GM18499 (cell line): ENCODE results near the gene MAP2K4.
"Not testable (repeated sequence)": the region's sequence is repeated elsewhere in the genome, so short reads cannot be mapped to it uniquely, and the experiment has no call there.

ENCODE experiments used
- ATAC-seq: cut with Tn5 transposase; IDR thresholded peaks from one replicate; pipeline ENCODE4 v1.9.1; 2021; ENCODE audit warnings: moderate number of reproducible peaks; ENCODE audit not compliant: insufficient read depth, unreplicated experiment

Gene MAP2K4

DNA sequence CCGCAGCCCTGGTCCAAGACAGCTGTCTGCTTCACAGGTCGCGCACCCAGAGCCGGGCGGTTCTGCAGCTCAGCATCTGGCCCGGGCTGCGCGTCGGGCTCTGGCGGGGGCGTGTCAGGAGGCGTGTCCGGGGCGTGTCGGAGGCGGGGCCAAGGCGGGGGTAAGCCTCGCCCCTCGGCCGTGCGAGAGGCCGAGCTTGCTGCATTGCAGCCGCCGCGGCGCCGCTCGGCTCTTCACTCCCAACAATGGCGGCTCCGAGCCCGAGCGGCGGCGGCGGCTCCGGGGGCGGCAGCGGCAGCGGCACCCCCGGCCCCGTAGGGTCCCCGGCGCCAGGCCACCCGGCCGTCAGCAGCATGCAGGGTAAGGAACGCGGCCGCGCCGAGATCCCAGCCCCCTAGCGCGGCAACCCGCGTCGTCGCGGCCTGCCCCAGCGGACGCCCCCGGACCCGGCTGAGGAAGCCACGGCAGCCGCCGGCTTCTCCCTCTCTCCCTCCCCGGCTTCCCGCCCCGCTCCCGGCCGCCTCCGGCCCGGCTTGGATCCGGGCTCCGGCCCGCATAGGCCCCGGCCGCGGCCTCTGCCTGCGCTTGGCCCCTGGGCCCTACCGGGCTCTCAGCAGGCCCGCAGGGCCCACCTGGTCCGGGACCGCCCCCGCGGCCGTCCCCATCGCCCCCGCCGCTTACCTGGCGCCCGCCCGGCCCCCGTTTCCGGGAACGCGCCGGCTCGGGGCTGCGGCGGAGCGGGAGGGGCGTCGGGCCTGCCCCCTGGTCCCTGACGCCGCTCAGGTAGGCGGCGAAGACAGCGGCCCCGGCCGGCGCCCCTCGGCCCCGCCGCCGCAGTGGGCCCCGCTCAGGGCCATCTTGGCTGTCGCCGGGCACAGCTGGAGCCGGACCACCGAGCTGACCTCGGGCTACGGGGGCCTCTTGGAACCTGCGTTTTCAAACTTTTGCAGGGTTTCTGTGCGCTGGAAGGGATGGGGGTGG, at the start of gene MAP2K4:
MAP2K4 (plus strand) TSS at position 236 of the 981 bp plus-strand sequence; CDS start at position 246, 10 bp downstream.
- peak; percentile 53 for ATAC-seq

GRCh38 chr17:11972741-11973140, 47.9 kb upstream of the MAP2K4 start:
- not testable (repeated sequence) for ATAC-seq

- ATAC-seq, result no peak
These were observed 40.9 kb upstream of the MAP2K4 start for GRCh38 chr17:11979795-11980194.

DNA sequence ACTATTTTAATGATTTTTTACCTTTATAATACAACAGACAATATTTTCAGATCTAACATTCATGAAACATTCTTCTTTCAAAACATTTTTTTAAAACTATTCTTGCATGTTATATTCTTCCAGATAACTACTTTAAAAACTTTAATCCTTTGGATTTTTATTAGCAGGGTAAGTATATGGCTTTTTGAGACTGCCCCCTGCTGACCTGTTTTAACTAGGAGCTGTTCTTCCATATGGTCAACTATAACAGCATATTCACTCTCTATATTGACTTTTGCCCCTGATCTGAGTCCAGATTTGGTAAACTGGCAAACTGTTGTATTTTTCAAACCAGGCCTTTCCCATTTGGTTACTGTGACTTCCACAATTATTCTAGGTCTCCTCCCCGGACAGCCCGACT, 39.9 kb upstream of the MAP2K4 start:
- ATAC-seq, result no peak

- ATAC-seq, result no peak
These were observed 38.8 kb upstream of the MAP2K4 start for GRCh38 chr17:11981862-11982261.

DNA sequence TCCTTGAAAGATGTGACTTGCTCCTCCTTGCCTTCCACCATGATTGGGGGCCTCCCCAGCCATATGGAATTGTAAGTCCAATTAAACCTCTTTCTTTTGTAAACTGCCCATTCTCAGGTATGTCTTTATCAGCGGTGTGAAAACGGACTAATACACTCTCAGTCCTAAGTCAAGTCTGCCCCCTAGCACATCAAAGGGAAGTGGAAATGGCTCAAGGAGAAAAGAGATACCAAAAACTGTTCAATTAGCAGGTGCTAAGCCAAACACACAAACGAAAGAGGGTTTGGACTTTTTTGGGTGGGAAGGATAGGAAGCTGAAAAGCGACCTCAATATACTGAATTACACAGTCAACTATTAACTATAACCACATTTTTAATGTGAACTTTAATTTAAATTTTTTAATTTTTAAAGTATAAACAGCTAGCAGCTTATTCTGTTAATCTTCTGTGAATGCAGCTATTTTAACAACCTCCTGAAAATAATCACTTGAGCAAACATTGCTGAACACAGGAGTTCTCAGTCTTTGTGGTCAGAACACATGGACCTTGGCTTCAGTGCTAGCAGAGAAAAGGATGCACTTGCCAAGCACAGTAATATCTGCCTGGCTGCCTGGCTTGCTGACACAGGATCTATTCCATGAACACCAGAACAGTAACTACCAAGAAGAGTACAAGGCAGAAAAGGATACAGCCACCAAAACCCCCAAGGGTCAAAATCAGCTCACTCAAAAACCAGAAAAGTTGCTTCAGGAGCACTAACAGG, 34.3 kb upstream of the MAP2K4 start:
- no peak for ATAC-seq

DNA sequence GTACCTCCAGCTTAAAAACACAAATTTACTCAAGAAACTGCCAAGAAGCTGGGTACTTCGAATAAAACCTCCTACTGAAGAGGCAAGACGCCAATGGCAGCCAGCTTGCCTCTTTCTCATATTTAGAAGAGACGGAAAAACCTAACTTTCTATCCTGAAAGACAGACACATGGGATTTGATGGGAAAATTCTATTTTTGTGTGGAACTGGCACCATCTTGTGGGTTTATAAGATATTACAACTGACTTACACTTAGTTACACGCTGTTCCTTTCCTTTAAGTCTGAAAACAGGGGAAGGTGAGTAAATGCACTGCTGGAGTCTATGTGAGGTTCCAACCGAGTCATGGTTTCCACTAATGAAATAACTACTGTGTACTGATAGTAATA, 33.7 kb upstream of the MAP2K4 start:
- ATAC-seq, result no peak

- ATAC-seq, result no peak
These were observed 30.2 kb upstream of the MAP2K4 start for GRCh38 chr17:11990363-11990983.

DNA sequence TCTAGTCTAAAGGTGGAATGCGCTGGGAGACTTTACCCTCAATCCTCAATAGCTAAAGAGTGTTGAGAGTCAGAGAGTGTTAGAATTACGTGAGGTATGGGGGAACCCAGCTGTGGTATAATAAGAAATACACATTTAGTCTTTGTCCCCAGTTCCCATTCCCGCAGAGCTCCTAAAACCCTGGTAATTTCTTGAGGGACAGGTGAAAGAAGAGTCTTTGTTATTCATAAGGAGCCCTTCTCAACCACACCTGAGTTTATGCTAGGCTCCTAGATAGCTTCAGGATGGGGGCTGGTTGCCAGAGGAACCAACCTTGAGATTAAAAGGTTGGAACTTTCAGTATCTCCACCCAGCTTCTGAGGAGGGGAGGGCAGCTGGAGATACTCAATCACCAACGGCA, 29.2 kb upstream of the MAP2K4 start:
- no peak for ATAC-seq

DNA sequence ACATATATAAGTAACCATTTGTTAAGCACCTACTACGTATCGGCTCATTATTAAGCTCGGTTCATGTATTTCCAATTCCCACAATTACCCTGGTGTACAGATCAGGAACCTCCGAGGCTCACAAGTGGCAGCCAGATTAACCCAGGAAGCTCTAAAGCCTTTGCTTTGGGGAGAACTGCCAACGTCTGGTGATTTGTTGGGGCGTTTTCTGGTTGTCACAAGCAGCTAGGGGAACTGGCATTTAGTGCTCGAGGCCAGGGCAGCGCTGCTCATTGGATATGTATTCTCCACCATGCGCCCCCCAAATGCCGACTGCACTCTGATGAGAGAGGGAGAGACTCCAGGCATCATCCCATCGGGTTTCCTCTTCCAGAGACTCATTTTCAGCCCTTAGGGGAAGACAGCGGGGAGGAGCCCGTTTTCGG, 23.9 kb upstream of the MAP2K4 start:
- peak; percentile 15 for ATAC-seq

DNA sequence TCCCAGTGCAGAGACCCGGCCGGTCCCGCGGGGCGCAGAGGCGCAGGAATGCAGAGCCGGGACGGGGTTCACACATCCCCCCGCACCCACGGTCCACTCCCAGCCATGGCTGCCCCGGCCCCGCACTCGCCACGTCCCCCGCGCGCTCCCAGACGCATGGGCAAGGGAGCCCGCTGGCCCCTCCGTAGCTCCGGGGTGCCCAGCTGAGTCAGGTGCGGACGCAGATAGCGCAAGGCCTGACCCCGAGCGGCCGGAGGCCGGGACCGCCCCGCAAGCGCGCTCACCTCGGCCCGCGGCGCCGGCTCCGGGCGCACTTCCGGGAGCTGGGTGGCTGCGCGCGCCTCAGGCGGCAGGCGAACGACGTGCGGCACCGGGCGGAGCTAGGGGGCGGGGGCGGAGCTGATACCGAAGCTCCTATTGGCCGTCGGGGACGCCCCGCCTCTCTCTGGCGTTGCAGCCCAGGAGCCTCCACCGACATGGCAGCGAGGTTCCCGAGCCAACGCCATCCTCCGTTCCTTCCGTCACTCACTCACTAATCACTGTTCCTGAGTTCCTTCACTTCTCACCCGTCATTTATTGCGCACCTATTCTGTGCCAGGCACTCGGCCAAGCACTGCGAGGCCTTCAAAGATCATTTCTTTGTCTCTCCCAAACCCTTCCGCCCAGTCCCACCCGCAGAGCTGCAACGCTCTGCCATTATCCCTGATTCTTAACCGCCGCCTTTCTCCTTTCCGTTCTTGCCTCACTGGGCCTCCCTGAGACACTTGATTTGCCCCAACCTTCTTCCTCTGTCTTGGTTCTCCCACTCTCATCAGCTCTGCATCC, 23.3 kb upstream of the MAP2K4 start, which contains the start of gene ZNF18:
ZNF18 (minus strand) TSS at position 329 of the 825 bp plus-strand sequence. CDS start 4,646 bp downstream, outside the sequence.
- peak; percentile 94 for ATAC-seq

GRCh38 chr17:11997972-11998233, 22.8 kb upstream of the MAP2K4 start:
- ATAC-seq, result no peak

GRCh38 chr17:11999696-12000095, 21.0 kb upstream of the MAP2K4 start:
- no peak for ATAC-seq

- no peak for ATAC-seq
These were observed 13.2 kb upstream of the MAP2K4 start for GRCh38 chr17:12007466-12007865.

GRCh38 chr17:12021623-12022140, 1.0 kb downstream of the MAP2K4 start:
- no peak for ATAC-seq

DNA sequence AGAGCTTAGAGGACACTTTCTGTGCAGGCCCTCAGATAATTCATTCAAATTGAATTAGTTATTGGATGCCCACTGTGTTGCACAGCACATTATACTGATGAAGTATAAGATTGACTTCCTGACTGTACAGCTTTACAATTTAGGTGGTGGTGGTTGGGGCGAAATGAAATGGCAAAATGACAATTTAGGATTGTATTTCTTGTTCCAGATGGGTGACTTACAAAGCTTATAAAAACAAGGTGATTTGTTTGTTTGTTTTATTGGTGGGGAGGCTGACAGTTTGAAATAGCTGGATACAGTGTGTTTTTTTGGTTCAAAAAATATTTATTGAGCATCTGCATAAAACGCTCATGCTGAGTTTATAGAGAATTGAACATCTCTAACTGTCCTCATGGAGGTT, 1.6 kb downstream of the MAP2K4 start:
- ATAC-seq, result no peak

GRCh38 chr17:12024327-12024726, 3.6 kb downstream of the MAP2K4 start:
- no peak for ATAC-seq

DNA sequence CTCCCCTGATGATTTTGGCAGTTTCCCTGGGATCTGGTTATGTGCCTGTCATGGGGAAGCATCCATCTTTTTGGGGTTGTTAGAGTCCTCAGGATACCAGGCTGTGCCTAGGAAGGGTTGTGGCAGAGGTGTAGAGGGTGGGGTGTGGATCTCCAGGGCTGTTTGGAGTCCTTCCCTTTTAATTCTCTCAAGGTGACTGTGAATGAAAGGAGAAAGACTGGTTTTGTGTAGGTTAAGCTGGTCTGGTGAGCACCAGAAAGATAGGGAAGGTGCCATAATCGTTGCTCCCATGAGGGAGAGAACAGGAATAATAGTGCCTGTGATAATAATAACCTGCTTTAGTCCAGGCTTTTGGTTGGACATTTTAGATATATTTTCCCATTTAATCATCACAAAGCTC, 7.0 kb downstream of the MAP2K4 start:
- no peak for ATAC-seq

DNA sequence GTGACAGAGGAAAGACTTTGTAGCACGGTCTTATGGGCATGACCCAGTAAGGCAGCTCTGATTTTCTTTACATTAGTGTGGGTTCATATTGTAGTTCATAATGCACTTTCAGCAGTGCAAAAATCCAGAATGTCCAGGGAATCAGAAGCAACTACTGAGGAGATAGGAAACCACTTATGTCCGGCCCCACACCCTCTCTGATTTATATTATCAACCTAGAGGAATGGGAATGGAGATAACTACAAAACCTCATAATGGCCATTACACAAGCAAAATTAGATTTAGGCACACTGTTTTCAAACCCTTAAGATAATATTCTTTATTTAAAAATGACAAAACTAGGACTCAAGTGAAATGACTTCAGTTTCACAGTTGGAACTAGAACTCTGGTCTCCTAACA, 7.9 kb downstream of the MAP2K4 start:
- no peak for ATAC-seq

GRCh38 chr17:12034538-12034937, 13.9 kb downstream of the MAP2K4 start:
- no peak for ATAC-seq
